Caco-2 (cell line): ENCODE results near the gene EXOC6B. TPM values are rescaled to one million over a fixed set of nuclear protein-coding genes. Genes with fewer than 3 reads are reported as not detected.
"Not testable (repeated sequence)": the region's sequence is repeated elsewhere in the genome, so short reads cannot be mapped to it uniquely, and the experiment has no call there.

Experiments used
- BruUV-seq: library from RNA; stranded (reverse); fragments of 400-500 nt; replicated peaks from 2 replicates; lab custom pipeline; 2021; lab: Mats Ljungman, UMichigan
- CTCF ChIA-PET: fragments of 300-600 bp; sonication (Branson Sonifier 250); formaldehyde crosslinking; loops from one replicate; lab custom pipeline; 2022; ENCODE audit warnings: antibody characterized with exemption; lab: Charles Lee
- POLR2A ChIA-PET: fragments of 300-600 bp; sonication (Branson Sonifier 250); formaldehyde crosslinking; loops from one replicate; lab custom pipeline; 2022; ENCODE audit warnings: antibody characterized with exemption; lab: Charles Lee
- DNase-seq, 2 experiments: peaks; one replicate each; pipeline versions ENCODE4 v3.0.0 to v3.0.0-alpha.2; 2020 to 2022
- H3K27me3 ChIP-seq: replicated peaks from 2 replicates; pipeline ENCODE4 v1.6.0; 2011; ENCODE audit warnings: low read length; ENCODE audit not compliant: control insufficient read depth, insufficient read depth
- H3K36me3 ChIP-seq: 2 replicates; pipeline ENCODE4 v1.5.1; 2011; ENCODE audit warnings: low read length; ENCODE audit not compliant: control insufficient read depth, insufficient read depth
- H3K4me1 ChIP-seq: fragments of 250-450 bp; sonication (Bioruptor Pico); 2 replicates; pipeline ENCODE4 v1.5.1; 2020; ENCODE audit warnings: mild to moderate bottlenecking
- H3K4me3 ChIP-seq: 2 replicates; pipeline ENCODE4 v1.5.1; 2011; ENCODE audit warnings: low read depth, mild to moderate bottlenecking, control low read depth, low read length
- H3K9me3 ChIP-seq: fragments of 250-450 bp; sonication (Bioruptor Pico); 2 replicates; pipeline ENCODE4 v1.5.1; 2020; ENCODE audit warnings: mild to moderate bottlenecking, moderate library complexity
- H3K27ac Mint-ChIP-seq: one replicate; pipeline ENCODE4 v1.8.0; 2022; ENCODE audit warnings: mixed read lengths; ENCODE audit not compliant: unreplicated experiment
- H3K27me3 Mint-ChIP-seq: one replicate; pipeline ENCODE4 v1.8.0; 2022; ENCODE audit warnings: mixed read lengths; ENCODE audit not compliant: insufficient read depth, unreplicated experiment
- H3K36me3 Mint-ChIP-seq: one replicate; pipeline ENCODE4 v1.8.0; 2022; ENCODE audit warnings: mild to moderate bottlenecking, mixed read lengths; ENCODE audit not compliant: insufficient read depth, unreplicated experiment
- H3K4me1 Mint-ChIP-seq: one replicate; pipeline ENCODE4 v1.8.0; 2022; ENCODE audit warnings: low read depth, mixed read lengths; ENCODE audit not compliant: unreplicated experiment
- H3K4me3 Mint-ChIP-seq: one replicate; pipeline ENCODE4 v1.8.0; 2022; ENCODE audit warnings: mild to moderate bottlenecking, moderate library complexity, mixed read lengths; ENCODE audit not compliant: unreplicated experiment
- H3K9me3 Mint-ChIP-seq: one replicate; pipeline ENCODE4 v1.8.0; 2022; ENCODE audit warnings: mixed read lengths; ENCODE audit not compliant: unreplicated experiment
- intact Hi-C: fragments of 100-400 bp; cut with micrococcal nuclease; formaldehyde crosslinking; loops from one replicate; pipeline ENCODE4 v1.10.0; 2022; ENCODE audit not compliant: unreplicated experiment
- total RNA-seq: library from RNA; stranded (reverse); gene quantifications from 2 replicates; pipeline ENCODE4 v1.2.3, GENCODE V29; 2022
- TF ChIP-seq, protein P1 (sequence below), 2 experiments: fragments of 200-600 bp in 1 of 2; IDR thresholded peaks; 1 replicate in 1 of 2; 2 replicates in 1 of 2; pipeline versions ENCODE4 v1.5.1 to v1.8.0; 2011 to 2022; ENCODE audit warnings: antibody characterized with exemption in 1 of 2, control low read depth in 1 of 2, inconsistent platforms in 1 of 2, low read depth in 1 of 2, low read length in 1 of 2, mild to moderate bottlenecking in 1 of 2, moderate library complexity in 1 of 2; ENCODE audit not compliant: insufficient read depth in 1 of 2, severe bottlenecking in 1 of 2, unreplicated experiment in 1 of 2

EXOC6B gene
- total RNA-seq, 1 experiment from 2014 or later: 36.1 TPM

GRCh38 chr2:72496479-72496878, 329.4 kb downstream of the EXOC6B start:
- TF ChIP-seq, protein P1, sequence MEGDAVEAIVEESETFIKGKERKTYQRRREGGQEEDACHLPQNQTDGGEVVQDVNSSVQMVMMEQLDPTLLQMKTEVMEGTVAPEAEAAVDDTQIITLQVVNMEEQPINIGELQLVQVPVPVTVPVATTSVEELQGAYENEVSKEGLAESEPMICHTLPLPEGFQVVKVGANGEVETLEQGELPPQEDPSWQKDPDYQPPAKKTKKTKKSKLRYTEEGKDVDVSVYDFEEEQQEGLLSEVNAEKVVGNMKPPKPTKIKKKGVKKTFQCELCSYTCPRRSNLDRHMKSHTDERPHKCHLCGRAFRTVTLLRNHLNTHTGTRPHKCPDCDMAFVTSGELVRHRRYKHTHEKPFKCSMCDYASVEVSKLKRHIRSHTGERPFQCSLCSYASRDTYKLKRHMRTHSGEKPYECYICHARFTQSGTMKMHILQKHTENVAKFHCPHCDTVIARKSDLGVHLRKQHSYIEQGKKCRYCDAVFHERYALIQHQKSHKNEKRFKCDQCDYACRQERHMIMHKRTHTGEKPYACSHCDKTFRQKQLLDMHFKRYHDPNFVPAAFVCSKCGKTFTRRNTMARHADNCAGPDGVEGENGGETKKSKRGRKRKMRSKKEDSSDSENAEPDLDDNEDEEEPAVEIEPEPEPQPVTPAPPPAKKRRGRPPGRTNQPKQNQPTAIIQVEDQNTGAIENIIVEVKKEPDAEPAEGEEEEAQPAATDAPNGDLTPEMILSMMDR (IDR thresholded peaks at IDR 0.05; ENCODE audit: insufficient read depth in 1 of 2, low read depth in 1 of 2, low read length in 1 of 2, severe bottlenecking in 1 of 2, unreplicated experiment in 1 of 2): no peak
- no peak overlapping the region for H3K4me3 ChIP-seq
- peaks cover 7% of the 10 kb centered on the region for H3K4me1 Mint-ChIP-seq
- no TSS peak for BruUV-seq
- H3K27me3 ChIP-seq: no peaks in the 10 kb centered on the region
- no peak for DNase-seq
- ChIA-PET CTCF (no interaction called here), POLR2A (no interaction called here)
- H3K4me1 ChIP-seq: peaks cover 9% of the 10 kb centered on the region; the same call in 1 of the 2 replicates
- no peaks in the 10 kb centered on the region for H3K9me3 Mint-ChIP-seq
- H3K27ac Mint-ChIP-seq: no peak overlapping the region
- H3K9me3 ChIP-seq: no peaks in the 10 kb centered on the region
- no peaks in the 10 kb centered on the region for H3K36me3 ChIP-seq
- intact Hi-C loops: no loop called here
- H3K4me3 Mint-ChIP-seq: no peak overlapping the region
- no peaks in the 10 kb centered on the region for H3K27me3 Mint-ChIP-seq
- peaks cover 6% of the 10 kb centered on the region for H3K36me3 Mint-ChIP-seq

DNA sequence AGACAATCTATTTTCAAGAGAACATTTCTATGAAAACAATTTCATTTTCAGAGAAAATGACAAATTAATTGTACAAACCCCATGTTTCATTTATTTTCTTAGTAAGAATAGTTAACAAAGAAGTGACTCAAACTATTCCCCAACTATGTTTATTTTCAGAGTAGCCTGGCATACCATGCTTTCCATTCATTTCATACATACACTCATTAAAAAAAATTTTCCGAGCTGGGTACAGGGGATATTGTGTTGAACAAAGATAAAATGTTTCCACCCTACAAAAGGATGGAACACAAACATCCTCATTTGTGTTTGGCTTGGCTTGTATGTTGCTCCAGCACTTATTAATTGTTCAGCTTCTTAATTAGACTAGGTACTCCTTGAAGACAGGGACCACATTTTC, 331.4 kb downstream of the EXOC6B start:
- ChIA-PET CTCF (no interaction called here), POLR2A (no interaction called here)
- H3K27me3 Mint-ChIP-seq: no peaks in the 10 kb centered on the region
- DNase-seq: no peak
- no peaks in the 10 kb centered on the region for H3K9me3 Mint-ChIP-seq
- Histone ChIP-seq H3K36me3 (no peaks in the 10 kb centered on the region), H3K4me3 (no peak overlapping the region), H3K4me1 (peaks cover 1% of the 10 kb centered on the region; the same call in 1 of the 2 replicates), H3K27me3 (no peaks in the 10 kb centered on the region), H3K9me3 (no peaks in the 10 kb centered on the region)
- no peak overlapping the region for H3K27ac Mint-ChIP-seq
- TF ChIP-seq, protein P1 (IDR thresholded peaks at IDR 0.05; ENCODE audit: insufficient read depth in 1 of 2, low read depth in 1 of 2, low read length in 1 of 2, severe bottlenecking in 1 of 2, unreplicated experiment in 1 of 2): no peak
- no peak overlapping the region for H3K4me3 Mint-ChIP-seq
- intact Hi-C loops: no loop called here
- no peaks in the 10 kb centered on the region for H3K4me1 Mint-ChIP-seq
- no TSS peak for BruUV-seq
- H3K36me3 Mint-ChIP-seq: peaks cover 12% of the 10 kb centered on the region

- H3K4me3 Mint-ChIP-seq, H3K4me1 Mint-ChIP-seq, CTCF ChIA-PET, H3K36me3 Mint-ChIP-seq, DNase-seq, H3K36me3 ChIP-seq, H3K27ac Mint-ChIP-seq, intact Hi-C loops, H3K4me1 ChIP-seq, BruUV-seq, H3K27me3 Mint-ChIP-seq, H3K27me3 ChIP-seq, H3K9me3 ChIP-seq, H3K4me3 ChIP-seq, POLR2A ChIA-PET, H3K9me3 Mint-ChIP-seq: not testable (repeated sequence)
Observed at GRCh38 chr2:72484622-72485021, 341.2 kb downstream of the EXOC6B start.

DNA sequence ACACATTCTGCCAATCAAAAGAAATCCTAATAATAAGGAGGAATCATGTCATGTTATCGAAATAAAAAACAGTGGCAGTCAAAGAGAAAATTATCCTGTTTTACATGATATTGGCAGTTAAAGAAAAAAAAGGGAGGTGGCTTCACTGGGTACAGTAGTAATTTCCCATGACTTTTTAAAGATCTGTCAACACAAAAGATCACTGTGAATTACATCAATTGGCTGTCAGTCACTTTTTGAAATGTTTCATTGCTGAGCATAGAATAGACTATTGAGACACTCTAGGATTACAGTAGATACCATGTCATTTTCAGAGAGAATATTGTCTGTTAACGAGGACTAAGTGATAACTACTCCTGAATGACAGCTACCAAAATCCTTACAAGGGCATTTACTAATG, 342.5 kb downstream of the EXOC6B start:
- POLR2A ChIA-PET: no interaction called here
- Mint-ChIP-seq H3K4me1 (no peaks in the 10 kb centered on the region), H3K27ac (no peak overlapping the region), H3K36me3 (no peaks in the 10 kb centered on the region), H3K9me3 (no peaks in the 10 kb centered on the region), H3K4me3 (no peak overlapping the region), H3K27me3 (no peaks in the 10 kb centered on the region)
- intact Hi-C loops: no loop called here
- no peaks in the 10 kb centered on the region for H3K27me3 ChIP-seq
- H3K36me3 ChIP-seq: no peaks in the 10 kb centered on the region
- no peak overlapping the region for H3K4me3 ChIP-seq
- CTCF ChIA-PET: no interaction called here
- no TSS peak for BruUV-seq
- H3K4me1 ChIP-seq: no peaks in the 10 kb centered on the region
- TF ChIP-seq, protein P1 (IDR thresholded peaks at IDR 0.05; ENCODE audit: insufficient read depth in 1 of 2, low read depth in 1 of 2, low read length in 1 of 2, severe bottlenecking in 1 of 2, unreplicated experiment in 1 of 2): no peak
- no peaks in the 10 kb centered on the region; the same call in 1 of the 2 replicates for H3K9me3 ChIP-seq
- DNase-seq: no peak
